Left renal cortex interstitium (tissue), 4 donors: ENCODE measurements around the gene ENOSF1. TPM values are rescaled to one million over a fixed set of nuclear protein-coding genes. Genes with fewer than 3 reads are reported as not detected.

Source experiments
- DNase-seq, 4 donors: peaks; one replicate each; pipeline ENCODE4 v3.0.0-alpha.2; 2013; ENCODE audit warnings: low read depth in 4 of 4, low spot score in 2 of 4, missing footprints in 1 of 4
- polyA plus RNA-seq, 4 donors: library from polyadenylated mRNA; unstranded; fragments of 120-200 nt; gene quantifications; one replicate each; pipeline ENCODE4 v1.2.1, GENCODE V29; 2013; ENCODE audit not compliant: insufficient read length in 4 of 4

Gene ENOSF1
- polyA plus RNA-seq, 4 donors: 50.5 to 144 (median 98.9) TPM

GRCh38 chr18:675307-675706 is 37.1 kb downstream of the ENOSF1 start:
- DNase-seq: no peak

- DNase-seq: no peak
These were observed 38.7 kb downstream of the ENOSF1 start for GRCh38 chr18:673769-674168.

- DNase-seq: no peak
These were observed 39.1 kb downstream of the ENOSF1 start for GRCh38 chr18:673317-673716.

- DNase-seq: no peak
These were observed 41.0 kb downstream of the ENOSF1 start for GRCh38 chr18:671405-671804.

GRCh38 chr18:670522-670921 is 41.9 kb downstream of the ENOSF1 start:
- DNase-seq: no peak

GRCh38 chr18:669077-669476 is 43.4 kb downstream of the ENOSF1 start:
- DNase-seq: no peak

GRCh38 chr18:668260-668659 is 44.2 kb downstream of the ENOSF1 start:
- DNase-seq: no peak

GRCh38 chr18:666628-667027 is 45.8 kb downstream of the ENOSF1 start:
- DNase-seq: no peak

- DNase-seq: no peak
These were observed 46.3 kb downstream of the ENOSF1 start for GRCh38 chr18:666177-666576.

GRCh38 chr18:662197-662596 is 50.2 kb downstream of the ENOSF1 start:
- DNase-seq: no peak

GRCh38 chr18:659597-659996 is 52.8 kb downstream of the ENOSF1 start:
- DNase-seq: no peak

GRCh38 chr18:658947-659533 is 53.4 kb downstream of the ENOSF1 start:
- DNase-seq: no peak

- DNase-seq: peak; percentile 74 to 91 (median 82)
These were observed 54.2 kb downstream of the ENOSF1 start for GRCh38 chr18:658001-658946.

GRCh38 chr18:657311-658000 is 55.0 kb downstream of the ENOSF1 start, which contains the start of gene TYMS:
Gene TYMS, plus strand, starts transcription at chr18:657653. Its CDS starts 90 bp downstream, at chr18:657743.
- peak; percentile 41 to 65 (median 47) for DNase-seq

- no peak for DNase-seq
These were observed 57.0 kb downstream of the ENOSF1 start for GRCh38 chr18:655445-655844.

GRCh38 chr18:654601-655000 is 57.8 kb downstream of the ENOSF1 start:
- no peak for DNase-seq

GRCh38 chr18:653512-653911 is 58.9 kb downstream of the ENOSF1 start:
- DNase-seq: no peak

GRCh38 chr18:652131-652530 is 60.3 kb downstream of the ENOSF1 start:
- no peak for DNase-seq

- no peak for DNase-seq
These were observed 62.0 kb downstream of the ENOSF1 start for GRCh38 chr18:650428-650858.

- DNase-seq: no peak
These were observed 63.1 kb downstream of the ENOSF1 start for GRCh38 chr18:649341-649740.

GRCh38 chr18:647304-647703 is 65.1 kb downstream of the ENOSF1 start:
- DNase-seq: no peak
